NCI-H2107 treated with DMSO at 0.1 percent for 48 hours (cell line): ENCODE data around the gene SRGAP1.

Experiments used
- DNase-seq: peaks from one replicate; lab custom pipeline; 2025; ENCODE audit not compliant: unreplicated experiment; lab: John Stamatoyannopoulos, UW

SRGAP1 gene

DNA sequence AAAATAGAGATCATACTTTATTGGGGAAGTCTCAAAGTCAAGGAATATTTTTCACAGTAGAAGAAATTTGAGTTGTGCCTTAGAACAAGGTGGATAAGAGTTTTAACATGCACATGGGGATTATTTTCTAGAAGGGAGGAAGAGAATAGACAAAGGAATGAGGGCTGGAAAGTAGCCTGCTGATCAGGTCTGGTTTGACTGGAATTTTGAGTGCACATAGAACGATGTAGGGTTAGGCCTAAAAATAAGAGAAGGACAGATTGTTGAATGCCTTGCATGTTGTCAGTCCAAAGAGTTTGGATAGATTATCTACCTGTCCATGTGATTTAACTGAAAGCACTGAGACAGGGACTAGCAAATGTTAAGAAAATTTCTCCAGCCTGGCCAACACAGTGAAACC is 87.2 kb downstream of the SRGAP1 start:
- DNase-seq = no peak

DNA sequence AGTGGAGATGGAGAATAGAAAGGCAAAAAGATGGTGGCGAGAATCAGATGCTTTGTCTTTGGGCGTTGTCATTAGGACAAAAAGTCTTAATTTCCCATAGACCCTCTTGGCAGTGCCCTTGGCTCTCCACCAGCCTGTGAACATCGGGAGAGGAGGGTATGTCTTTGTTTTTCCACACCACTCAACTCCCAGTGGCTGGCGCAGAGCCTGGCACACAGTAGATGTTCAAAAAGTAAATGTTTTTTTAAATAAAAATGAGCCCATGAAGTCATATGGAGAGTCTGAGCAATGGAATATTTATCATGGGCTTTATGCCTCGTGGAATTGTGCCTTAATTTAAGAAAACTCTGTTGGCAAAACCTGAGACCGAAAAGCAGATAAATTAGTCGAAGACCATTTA is 90.4 kb downstream of the SRGAP1 start:
- DNase-seq = no peak

DNA sequence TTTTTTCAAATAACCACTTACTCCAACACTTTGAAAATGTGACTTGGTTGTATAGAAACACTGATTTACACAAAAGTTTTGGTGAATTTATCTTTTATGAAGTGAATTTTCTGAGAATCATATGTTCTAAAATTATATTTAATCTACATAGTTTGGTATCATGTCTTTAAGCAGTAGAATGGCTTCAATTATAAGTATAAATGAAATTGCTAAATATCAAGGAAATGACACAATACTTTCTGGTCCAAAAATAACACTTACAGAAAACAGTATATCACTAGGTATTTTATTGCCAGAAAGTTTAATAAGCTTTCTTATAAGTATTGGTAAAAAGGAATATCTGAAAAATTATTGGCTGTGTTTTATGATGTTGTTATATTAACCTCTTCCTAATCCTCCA is 90.9 kb downstream of the SRGAP1 start:
- DNase-seq = no peak

DNA sequence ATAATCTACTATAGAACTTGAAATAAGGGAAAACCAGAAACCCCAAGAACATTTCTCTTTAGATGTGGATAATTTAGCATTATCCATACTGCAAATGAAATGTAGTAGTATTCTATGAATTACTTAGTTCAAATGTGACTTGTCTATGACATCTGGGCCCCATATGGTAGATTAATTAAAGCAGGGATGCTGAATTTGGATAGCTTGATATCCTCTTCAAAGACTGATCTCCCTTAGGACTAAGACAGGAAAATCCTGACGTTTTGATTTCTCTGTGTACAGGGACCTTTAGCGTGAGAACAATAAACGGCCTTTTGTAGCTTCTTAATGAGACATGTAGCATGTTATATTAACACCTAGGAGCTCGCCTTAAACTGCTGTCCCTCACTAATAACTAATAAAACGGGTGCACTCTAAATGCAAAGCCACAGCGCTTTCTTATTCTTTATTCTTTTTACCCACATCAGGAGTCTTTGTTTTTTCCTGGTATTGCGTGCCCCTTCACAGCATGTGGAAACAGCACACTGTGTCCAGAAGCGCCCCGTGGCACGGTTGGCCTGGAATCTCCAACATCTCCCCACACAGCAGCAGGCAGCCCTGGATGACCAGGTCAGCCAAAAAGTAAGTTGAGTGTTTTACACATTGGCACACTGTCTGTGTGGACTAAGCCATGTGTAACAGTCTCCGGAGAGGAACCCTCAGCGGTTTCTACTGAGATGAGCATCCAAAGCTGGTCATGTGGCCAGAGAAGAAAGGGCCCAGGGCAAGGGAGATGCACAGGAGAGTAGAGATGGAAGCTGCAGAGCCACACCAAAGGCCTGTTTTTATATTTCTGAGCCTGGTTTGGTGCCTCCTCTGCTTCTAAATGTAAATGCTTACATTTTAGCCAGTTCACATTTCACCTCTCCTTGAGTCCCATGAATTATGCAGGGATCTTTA is 93.1 kb downstream of the SRGAP1 start:
- DNase-seq = no peak

DNA sequence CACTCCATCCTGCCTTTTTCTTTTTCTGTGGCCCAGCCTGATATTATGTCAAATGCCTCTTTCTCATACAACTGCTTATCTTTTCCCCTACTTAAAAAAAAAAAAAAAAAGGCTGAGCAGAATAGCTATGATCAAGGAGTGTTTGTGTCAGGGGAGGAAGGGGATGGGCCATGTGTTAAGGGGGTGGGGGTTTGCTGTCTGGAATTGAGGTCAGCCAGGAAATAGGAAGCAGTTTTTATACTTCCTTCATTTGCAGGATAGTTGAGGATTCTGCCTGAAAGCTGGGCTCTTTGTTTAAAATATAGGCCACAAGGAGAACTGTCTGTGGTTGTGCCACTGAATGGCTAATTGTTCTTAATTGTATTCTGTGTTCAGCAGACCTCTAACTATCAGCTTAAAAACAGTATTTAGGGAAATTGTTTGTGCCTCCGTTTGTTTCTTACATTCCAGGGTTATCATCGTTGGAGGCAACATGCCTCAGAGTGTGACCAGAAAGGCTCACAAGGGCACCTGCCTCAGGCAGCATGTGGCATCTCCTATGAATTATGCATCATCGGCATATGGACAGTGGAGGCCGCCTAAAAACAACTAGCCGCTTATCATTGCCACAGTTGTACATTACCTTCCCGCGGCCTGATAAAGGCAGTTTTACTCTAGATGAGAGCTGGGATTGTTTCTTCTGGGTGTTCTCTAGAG is 96.0 kb downstream of the SRGAP1 start:
- no peak for DNase-seq

DNA sequence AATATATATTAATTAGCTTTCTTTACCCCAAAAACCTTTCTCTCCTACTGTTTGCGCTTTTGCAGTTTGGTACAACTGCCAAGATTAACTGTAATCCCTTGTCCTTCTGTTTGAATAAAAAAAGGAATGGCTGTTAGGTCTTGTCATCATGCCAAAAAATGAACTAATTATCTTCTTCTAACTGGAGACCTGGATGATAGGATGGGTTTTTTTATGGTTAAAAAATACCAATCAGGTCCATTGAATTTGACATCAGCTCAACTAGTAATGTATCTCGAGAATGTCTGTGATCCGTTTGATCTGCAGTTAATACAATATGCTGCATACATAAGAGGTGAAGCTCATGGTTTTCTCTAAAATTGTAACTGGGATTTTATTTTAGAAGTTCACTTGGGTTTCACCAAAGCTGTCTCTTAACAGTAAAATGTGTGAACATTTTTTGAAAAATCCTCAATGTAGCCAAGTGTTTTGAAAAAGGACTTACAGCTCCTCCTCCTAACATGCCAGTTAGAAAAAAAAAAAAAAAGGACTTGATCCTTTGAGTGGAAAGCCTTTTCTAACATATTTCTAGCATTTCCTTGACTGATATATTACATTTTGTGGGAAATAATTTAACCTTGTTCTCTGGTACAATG is 96.8 kb downstream of the SRGAP1 start:
- no peak for DNase-seq

DNA sequence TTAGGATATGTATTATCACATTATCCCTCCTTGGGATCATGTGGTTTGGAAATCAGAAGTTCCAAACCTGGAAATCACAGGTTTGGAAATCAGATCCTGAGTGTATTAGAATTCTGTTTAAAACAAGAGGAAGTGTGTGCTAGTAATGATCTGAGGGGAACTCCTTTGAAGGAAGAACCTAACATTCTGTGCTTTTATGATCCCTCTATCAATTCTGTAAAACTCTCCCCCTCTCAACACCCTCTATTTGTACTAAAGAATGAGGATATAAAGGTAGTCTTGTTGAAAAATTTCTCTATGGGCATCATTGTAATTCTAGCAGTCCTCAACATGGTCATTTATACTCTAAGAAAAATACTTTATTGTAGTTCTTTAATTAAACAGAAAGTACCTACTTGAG is 97.4 kb downstream of the SRGAP1 start:
- no peak for DNase-seq

DNA sequence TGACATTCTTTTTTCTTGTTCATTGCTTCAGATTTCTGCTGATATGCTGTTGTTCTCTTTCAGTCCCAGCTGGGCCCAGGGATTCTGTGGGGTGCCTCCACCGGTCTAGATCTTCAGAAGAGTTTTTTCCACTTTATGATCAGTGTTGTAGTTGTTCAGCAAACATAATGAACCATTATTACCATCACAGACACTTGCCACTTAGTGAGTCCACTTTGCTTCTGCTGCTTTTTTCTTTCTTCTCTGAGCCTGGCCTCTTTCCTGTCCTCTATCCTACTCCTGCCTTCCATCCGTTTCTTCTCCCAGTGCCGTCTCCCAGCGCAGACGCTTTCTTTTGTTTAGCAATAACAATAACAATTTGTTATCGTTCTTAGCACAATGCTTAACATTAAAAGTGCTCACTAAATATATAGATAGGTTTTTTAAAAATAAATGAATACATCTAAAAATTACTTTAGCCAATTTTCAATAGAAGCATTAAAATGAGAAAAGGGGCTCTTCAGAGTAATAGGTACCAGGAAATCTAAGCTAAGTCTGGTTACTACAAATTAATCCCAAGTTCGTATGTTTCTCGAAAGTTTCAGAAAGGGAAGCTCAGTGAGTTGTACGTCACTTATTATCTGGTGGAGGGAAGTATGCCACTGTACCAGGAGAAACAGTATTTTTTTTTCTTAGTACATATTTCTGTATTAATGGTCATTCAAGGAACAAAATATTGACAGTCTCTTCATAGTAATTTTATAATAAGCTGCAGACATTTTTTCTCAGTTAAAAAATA is 98.2 kb downstream of the SRGAP1 start:
- DNase-seq = no peak

DNA sequence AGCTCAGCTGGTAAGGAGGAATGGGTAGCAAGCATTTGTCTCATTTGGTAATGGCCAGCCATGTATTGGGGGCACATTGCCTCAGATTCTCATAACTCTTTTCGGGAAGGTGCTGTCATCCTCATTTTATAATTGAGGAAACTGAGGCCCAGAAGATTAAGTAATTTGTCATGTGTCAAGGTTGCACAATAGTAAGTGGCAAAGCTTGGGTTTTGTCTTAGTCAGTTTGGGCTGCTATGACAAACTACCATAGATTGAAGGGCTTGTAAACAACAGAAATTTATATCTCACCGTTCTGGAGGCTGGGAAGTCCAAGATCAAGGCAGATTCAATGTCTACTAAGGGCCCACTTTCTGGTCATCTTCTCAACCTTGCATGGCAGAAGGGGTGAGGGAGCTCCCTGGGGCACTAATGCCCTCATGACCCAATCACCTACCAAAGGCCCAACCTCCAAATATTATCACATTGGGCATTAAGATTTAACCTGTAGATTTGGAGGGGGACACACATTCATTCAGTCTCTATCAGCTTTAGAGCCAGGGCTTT is 99.6 kb downstream of the SRGAP1 start:
- no peak for DNase-seq

DNA sequence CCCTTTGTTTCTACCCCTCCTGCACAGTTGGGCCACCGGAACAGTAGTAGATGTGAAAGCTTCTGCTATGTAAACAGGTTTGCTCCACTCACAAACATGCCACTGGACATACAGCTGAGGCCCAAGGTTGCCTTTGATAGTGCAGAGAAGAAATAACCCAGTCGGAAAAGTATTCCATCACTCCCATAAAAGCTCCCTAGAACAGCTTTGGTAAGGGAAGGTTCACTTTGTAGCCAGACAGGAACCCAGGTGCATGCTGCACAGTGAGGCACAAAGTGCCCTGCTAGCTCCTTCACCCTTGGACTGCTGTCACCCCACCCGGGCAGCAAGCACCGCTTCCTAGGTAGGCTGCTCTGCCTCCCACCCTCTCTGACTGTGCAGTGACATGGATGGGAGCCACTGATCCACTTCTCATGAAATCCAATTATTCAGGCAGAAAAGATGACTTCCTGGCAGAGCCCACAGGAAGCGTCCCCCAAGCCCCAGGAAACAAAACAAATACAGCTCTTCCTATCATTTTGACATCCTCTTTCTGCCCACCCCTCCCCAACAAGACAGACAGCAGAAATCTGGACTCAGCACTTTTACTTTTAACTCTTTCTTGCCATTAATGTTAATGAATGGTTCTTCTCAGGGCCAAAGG is 100.2 kb downstream of the SRGAP1 start:
- no peak for DNase-seq

DNA sequence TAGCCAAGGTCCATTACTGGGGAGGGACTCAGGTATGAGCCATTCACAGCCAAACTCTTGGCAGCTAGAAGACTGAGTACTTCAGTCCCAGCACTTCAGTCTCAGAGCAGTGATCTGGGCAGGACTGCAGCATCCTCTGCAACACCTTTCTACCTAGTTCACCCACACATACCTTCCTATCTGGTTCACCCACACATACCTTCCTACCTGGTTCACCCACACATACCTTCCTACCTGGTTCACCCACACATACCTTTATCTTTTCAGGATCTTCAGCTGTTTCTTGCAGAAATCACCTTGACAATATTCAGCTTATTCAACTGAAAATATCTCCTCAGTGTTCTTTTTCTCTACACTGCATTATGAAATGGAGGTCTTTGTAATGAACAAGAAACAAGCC is 101.3 kb downstream of the SRGAP1 start:
- no peak for DNase-seq

DNA sequence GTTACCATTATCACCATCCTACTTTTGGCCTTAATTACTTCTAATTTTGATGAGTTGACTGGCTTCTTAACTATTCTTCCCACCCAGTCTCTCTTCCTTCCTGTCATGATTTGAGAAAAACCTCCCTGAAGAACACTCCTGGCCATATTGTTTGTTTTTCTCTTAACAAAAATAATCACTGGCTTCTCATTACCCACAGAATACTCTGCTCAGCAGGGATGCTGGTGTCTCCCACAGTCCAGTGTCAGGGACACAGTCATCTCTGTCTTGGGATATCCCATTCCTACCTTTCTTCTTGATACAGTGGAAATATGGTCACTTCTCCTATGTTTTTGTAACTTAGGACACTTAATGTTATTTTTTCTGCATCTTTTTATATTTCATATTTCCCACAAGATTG is 103.7 kb downstream of the SRGAP1 start:
- DNase-seq = no peak

DNA sequence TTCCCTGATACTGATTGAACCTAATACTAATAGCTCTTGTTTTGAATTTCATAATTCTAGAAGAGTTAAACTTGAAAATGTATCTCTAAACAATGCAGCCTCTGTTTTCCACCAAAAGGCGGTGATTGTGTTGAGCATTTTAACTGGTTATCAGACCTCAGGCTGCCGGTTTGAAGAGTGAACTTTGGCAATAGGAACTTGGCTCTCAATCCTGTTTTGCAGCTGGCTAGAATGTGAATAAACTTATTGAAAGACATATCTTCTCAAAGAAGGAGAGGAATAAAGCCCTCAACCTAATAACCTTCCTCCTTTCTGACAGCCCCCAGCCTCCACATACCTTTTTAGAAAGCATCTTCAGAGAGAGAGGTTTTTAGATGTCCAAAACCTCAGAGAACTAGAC is 105.4 kb downstream of the SRGAP1 start:
- no peak for DNase-seq

DNA sequence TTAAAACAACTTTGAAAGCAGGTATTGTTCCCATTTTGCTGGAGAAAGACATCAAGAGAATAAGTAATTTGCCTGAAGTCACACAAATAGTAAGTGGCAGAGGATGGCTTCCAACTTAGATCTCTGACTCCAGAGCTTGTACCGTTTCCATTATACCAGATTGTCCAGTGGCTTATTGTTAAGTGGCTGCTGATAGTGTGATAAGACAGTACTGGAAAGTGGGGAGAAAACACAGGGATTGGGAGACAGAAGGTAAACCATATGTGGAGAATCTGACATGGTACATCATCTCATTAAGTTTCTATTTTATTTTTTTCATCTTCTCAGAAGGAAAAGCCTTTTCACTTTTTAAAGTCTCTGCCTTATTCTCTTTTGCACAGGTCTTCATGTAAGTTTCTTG is 108.5 kb downstream of the SRGAP1 start:
- DNase-seq = no peak

DNA sequence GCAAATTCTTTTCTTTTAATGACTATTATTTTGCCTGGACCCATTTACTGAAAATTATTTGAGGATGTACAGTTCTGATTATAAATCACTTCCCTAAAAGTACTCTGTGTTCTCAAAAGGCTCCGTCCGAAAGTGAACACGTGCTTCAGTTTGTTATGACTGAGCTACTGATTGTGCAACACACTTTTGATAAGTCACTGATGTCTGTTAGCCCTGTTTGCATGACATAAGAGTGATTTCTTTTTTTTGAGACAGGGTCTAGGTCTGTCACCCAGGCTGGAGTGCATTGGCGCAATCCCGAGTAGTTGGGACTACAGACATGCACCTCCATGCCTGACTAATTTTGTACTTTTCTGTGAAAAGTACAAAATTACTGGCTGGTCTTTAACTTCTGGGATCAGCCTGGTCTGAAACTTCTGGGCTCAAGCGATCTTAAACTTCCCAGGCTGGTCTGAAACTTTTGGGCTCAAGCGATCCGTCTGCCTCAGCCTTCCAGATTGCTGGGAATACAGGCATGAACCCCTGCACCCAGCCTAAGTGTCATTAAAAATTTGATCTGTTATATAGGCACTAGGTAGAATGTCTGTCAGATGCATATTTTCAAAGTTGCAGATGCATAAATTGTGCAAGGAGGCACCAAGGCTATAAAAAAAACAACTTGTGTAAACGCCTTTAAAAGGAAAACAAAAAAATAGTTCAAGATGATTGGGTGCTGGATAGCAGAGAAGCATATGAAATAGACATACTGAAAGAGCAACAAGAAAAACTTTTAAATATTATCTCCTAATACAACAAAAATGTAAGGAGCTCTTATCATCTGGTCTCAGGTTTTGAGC is 111.5 kb downstream of the SRGAP1 start:
- DNase-seq = no peak

DNA sequence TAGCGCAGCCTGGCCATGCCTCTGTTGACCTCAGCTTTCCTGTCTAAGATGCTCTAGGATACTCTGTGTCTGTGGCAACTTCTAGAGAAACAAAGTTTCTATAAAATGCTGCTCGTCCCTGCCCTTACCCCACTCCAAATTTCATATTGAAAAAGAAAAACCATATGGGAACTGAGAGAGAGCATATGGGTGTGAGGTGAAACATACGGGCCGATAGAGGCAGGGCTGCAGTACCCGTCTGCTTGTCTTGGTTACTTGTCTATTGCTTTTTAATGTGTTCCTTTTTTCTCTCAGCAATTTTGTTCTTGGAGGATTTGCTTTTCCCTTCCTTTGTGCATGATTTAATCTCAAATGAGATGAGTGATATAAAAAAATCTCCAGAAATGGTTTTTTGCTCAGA is 113.0 kb downstream of the SRGAP1 start:
- no peak for DNase-seq

DNA sequence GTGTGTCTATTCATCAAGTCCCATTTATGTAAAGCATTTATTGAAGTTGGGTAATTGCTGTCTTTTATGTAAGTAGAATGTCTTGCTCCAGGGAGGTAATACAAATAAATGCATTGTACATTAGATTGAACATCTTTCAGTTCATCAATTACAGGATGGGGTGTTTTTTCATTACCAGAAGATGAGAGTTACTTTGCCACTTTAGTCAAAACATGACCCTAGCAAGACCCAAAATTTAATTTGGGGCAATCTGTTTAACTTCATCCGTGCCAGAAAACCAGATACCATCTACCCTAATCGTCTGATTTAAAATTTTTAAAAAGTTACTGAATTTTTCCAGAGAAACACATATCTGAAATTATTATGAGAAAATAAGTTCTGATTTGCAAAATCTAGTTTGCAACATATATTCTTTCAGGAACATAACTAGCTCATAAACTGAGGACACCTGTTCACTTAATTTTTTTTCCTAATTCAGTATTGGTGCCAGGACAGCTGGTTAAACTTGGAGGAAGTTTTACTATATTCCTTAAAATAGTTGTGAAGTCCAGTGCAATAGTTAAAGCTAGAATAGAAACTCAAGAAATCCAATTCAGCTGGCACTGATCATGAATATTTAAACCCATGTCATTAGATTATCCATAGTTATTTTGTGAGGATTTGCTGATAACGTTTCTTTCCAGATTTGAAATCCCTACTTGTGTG is 114.5 kb downstream of the SRGAP1 start:
- DNase-seq = no peak

DNA sequence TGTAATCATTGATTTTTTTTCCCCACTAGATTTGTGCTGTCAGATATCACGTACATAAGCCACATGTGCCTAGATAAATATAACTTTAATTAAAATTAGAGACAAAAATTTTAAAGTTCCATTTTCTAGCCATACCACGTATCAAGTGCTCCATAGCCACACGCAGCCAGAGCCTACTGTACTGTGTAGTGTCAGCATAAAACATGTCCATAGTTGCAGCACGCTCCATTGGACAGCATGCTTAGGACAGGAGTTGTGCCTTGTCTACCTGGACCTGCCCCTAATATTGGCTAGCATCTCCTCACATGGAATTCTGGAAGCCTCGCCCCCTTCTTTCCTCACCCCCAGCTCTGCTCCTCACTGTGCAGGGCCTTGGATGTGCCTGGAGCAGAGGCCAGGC is 116.5 kb downstream of the SRGAP1 start:
- DNase-seq = no peak

DNA sequence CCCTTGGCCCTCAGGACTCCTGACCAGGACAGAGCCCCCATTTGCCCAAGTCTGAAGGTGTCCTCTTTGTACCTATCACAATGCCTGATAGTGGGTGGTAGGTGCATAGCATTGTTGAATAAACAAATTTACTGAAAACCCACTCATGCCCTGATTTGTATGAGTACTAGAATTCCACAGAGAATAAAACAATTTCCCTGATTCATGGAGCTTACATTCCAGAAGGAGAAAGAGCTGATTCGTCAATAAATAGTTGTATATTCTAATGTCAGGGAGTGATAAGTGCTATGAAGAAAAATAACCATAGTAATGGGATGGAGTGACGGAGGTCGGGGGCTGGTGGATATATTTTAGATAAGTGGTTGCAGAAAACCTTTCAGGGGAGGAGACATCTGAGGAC is 117.0 kb downstream of the SRGAP1 start:
- no peak for DNase-seq
